HG03558 (cell line): Measurements from ENCODE around the gene PXMP4.

Experiments
- ATAC-seq: cut with Tn5 transposase; IDR thresholded peaks from one replicate; pipeline ENCODE4 v1.9.1; 2021; ENCODE audit warnings: moderate number of reproducible peaks; ENCODE audit not compliant: unreplicated experiment; ENCODE audit errors: extremely low read depth

PXMP4 gene

GRCh38 chr20:33686100-33686983 is 33.8 kb downstream of the PXMP4 start, which contains the start of gene E2F1:
TSS of gene E2F1 (minus strand) at chr20:33686385. CDS start at chr20:33686264, 121 bp downstream.
- peak; percentile 65 for ATAC-seq

GRCh38 chr20:33685328-33686099 is 34.6 kb downstream of the PXMP4 start:
- ATAC-seq: peak; percentile 11

GRCh38 chr20:33684533-33685327 is 35.4 kb downstream of the PXMP4 start:
- no peak for ATAC-seq

- no peak for ATAC-seq
Measured at GRCh38 chr20:33681728-33682353, 38.3 kb downstream of the PXMP4 start.

GRCh38 chr20:33681288-33681687 is 38.8 kb downstream of the PXMP4 start:
- ATAC-seq: no peak

- no peak for ATAC-seq
Measured at GRCh38 chr20:33680686-33681085, 39.4 kb downstream of the PXMP4 start.

GRCh38 chr20:33679758-33680485 is 40.2 kb downstream of the PXMP4 start:
- no peak for ATAC-seq

GRCh38 chr20:33677991-33678702 is 42.0 kb downstream of the PXMP4 start:
- ATAC-seq: no peak

- ATAC-seq: no peak
Measured at GRCh38 chr20:33676652-33677645, 43.2 kb downstream of the PXMP4 start.

- no peak for ATAC-seq
Measured at GRCh38 chr20:33676121-33676520, 44.0 kb downstream of the PXMP4 start.

- no peak for ATAC-seq
Measured at GRCh38 chr20:33675136-33675959, 44.8 kb downstream of the PXMP4 start.

- ATAC-seq: no peak
Measured at GRCh38 chr20:33674294-33675135, 45.6 kb downstream of the PXMP4 start, which contains the start of gene NECAB3. TSS of gene NECAB3 (minus strand) at chr20:33674428. CDS start at chr20:33674352, 76 bp downstream.

- ATAC-seq: no peak
Measured at GRCh38 chr20:33673410-33674293, 46.5 kb downstream of the PXMP4 start.

GRCh38 chr20:33673114-33673409 is 47.0 kb downstream of the PXMP4 start:
- ATAC-seq: no peak
